Activated effector memory CD4-positive, alpha-beta T cell treated with anti-CD3 and anti-CD28 coated beads, Interleukin-2, amount 50 U/mL, for 16 hours (primary cell): ENCODE measurements around the gene OXTR.

Source experiments
- DNase-seq: peaks from one replicate; pipeline ENCODE4 v3.0.0-alpha.2; 2020

Gene OXTR

DNA sequence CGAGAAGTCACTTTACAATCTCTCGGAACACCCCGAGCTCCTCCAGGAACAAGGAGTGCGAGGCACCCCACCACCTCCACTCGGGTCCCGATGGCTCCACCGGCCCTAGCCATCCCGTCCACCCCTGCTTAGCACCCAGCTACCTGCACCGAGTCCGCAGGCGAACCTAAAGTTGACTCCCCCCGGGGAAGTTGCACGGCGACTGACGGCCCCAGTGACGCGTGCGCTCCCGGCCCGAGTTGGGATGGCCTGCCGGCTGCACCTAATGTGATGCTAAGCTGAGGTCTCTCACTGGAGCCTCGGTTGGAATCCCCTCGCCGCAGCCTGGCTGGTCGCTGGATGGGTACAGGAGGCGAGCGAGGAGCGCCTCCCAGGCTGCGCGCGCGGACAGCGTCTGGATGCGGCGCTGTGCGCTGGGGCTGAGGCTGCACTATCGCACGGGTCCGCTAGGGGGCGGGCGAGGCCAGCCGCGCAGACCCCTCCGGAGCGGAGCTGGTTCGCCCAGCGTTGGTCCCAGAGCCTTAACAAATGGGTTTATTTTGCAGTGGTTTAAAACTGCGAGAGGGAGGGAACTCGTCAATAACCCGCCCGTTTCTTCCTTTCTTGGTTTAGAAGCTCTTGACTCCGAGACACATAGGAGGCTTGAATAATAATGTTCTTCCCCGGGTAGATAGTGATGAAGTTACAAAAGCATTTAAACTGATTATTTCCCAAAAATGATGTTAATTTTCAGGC lies at the start of gene OXTR:
OXTR (minus strand) TSS at position 526 of the 735 bp plus-strand sequence. CDS start 1,426 bp downstream, outside the sequence.
- peak; percentile 84 for DNase-seq

DNA sequence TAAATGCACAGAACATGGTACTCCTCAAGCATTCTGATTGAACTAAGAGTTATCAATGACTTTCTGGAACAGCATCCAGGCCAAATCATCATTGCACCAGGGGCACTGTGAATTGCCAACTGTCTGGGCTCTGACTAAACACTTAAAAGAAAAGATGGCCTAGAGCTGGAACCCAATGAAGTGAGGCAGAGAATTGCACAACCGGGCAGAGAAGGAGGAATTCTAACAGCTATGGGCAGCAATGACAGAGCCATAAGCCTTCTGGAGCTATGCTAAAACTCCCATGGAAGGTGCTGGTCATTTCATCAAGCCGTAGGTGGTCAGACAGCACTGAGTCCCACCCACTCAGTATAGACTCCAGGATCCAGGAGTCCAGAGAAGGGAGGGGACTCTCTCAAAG lies 48.1 kb upstream of the OXTR start:
- DNase-seq = no peak

GRCh38 chr3:8816106-8816505 lies 46.7 kb upstream of the OXTR start:
- DNase-seq = no peak

- DNase-seq = no peak
Measured at GRCh38 chr3:8813411-8813810, 44.0 kb upstream of the OXTR start.

DNA sequence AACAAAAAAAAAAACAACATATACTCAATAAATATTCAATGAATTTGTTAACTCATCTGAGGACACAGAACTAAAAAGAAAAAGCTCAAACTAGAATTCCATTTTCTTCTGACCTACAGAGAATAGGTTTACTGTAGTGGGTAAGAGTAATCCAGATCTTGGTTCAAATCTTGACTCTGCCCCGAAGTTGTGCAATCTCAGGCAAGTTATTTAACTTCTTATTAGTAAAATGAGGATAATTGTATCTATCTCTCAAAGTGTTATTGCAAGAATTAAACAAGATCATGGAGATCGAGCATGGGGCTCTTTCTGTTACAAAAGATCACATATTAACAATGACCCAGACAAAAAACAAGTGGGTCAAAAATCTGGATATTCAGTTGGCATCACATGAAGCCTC lies 41.1 kb upstream of the OXTR start:
- DNase-seq = no peak

DNA sequence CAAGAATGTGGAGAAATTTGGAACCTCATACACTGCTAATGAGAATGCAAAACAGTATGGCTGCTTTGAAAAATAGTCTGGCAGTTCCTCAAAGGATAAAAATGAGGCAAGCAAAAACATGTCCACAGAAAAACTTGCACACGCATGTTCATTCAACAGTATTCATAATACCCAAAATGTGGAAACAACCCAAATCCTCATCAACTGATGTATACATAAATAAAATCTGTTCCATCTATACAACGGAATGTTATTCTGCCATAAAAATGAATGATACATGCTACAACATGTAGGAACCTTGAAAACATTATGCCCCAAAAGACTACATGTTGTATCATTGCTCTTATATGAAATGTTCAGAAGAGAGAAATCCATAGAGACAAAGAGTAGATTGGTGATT lies 36.4 kb upstream of the OXTR start:
- DNase-seq = no peak

DNA sequence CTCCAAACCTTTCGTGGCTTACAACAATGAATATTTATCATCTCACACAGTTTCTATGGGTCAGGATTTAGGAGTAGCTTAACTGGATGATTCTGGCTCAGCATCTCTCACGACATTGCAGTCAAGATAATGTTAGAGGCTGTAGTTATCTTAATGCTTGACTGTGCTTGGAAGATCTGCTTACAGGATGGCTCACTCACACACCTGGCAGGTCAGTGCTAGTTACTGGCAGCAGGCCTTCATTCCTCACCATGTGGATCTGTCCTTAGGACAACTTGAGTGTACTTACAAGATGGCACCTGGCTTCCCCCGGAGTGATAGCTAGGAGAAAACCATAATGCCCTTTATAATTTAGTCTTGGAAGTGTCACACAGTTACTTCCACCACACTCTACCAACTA lies 32.8 kb upstream of the OXTR start:
- no peak for DNase-seq

GRCh38 chr3:8800016-8800415 lies 30.6 kb upstream of the OXTR start:
- no peak for DNase-seq

DNA sequence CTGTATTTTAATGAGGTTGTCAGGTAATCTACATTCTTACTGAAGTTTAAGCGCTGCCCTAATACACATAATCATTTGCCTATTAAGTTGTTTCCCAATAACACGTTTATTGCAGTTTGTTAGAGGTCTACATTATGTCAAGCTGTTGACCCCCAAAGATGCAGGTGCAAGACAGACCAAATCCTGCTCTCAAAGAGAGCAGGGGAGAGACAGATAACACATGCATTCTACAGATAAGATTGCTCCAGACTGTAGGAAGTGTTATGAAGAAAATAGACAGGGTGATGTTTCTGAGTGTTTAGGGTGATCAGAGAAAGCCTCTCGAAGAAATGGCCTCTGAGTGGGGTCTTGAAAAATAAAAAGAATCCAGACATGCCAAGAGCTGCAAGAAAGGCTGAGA lies 24.8 kb upstream of the OXTR start:
- no peak for DNase-seq

- no peak for DNase-seq
Measured at GRCh38 chr3:8793242-8793641, 23.8 kb upstream of the OXTR start.

DNA sequence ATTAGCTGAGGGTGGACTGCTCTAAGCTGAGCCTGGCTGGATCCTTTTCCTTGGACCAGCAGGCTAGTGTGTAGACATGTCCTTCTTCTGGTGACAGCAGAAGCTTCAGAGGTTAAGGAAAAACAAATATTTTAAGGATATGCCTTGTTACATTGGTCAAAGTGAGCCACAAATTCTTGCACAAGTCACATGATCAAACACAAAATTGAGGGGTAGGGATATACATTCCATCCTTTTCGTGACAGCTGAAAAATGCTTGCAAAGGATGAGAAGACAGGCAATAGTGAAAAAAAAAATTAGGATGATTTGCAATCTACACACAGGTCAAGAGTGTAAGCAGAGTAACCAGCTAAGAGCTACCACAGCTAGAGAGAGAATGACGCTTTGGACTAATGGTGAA lies 21.1 kb upstream of the OXTR start:
- no peak for DNase-seq

DNA sequence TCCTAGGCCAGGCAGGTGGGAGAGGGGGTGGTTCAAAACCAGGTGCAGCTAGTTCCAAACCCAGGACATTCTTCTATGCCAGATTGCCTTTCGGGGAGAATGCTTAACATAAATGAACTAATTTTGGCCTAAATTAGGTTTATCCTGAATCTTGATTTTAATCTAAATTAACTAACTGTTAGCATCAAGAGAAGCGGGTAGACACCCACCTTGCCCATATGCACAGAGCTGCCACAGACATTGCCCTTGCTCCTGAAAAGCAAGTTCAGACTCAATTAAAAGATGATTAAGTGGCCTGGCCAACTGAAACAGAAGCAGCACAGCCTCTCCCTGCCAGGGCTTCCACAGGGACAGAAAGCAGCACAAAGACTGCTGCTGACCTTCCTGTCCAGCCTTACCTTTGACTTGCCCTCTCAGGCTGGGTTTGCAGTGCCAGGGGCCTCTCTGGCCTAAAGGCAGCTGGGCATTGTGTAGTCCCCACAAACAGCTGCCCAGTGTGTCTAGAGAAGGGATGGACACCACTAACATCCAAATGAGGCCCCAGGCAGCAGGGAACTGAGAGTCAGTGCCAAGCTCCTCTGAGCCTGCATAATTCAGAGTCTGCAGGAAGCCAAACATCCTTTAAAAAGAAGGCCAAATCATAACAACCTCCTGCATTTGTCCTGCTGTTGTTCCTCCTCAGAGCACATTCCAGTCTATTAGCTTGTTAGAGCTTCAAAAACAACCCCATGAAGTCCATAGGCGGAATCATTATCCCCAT lies 15.4 kb upstream of the OXTR start:
- DNase-seq = no peak

DNA sequence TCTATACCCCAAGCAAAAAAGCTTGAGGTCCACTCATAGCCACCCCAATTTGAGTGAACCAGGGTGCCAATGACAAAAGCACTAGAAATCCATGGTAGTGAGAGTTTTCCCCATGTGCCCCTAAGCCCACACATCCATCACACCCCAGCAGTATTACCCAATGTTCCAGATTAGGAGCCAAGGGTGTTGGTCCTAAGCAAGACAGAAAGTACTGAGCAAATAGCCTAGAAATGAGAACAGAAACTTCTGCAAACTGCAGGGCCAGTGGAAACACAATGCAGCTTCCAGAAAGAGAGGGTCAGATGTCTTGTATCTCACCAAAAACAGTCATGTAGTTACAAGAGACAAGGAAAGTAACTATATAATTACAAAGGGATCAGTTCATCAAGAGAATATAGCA lies 10.9 kb upstream of the OXTR start:
- no peak for DNase-seq

- DNase-seq = no peak
Measured at GRCh38 chr3:8778475-8778874, 9.1 kb upstream of the OXTR start.

GRCh38 chr3:8777978-8778267 lies 8.5 kb upstream of the OXTR start:
- no peak for DNase-seq

GRCh38 chr3:8777201-8777977 lies 8.0 kb upstream of the OXTR start:
- DNase-seq = no peak

DNA sequence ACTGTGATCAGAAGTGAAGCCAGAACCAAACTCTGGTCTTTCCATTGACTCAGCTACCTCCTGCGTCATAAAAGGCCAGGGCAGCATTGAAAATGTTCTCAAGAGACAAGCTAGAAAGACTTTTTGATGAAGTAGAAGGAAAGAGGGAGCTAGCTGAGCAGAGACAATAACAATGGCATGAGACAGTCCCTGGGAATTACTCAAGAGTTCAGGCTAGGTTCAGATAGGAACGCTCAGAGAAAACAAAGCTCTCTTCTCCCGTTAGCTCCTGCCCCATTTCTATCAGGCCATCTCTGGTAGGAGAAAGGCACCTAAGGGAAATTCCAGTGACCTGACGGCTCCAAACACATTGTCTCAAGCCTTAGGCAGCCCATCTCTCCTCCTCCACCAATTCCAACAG lies 7.0 kb upstream of the OXTR start:
- DNase-seq = no peak

DNA sequence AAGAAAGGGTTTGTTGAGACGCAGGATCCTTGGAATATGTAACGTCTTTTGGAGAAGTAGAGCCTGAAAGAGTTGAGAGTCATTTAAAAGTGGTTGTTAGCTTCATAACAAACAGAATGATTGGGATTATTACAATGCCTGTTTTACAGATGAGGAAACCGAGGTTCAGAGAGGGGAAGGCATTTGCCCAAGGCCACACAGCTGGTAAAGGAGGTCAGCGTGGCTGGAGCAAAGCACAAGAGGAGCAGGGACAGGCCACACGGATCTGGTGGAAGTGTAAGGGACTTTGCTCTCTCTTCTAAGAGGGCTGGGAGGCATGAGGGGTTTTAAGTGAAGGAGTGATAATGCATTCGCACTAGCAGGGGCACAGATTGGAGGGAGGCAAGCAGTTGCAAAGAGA lies 6.2 kb upstream of the OXTR start:
- DNase-seq = no peak

- DNase-seq = no peak
Measured at GRCh38 chr3:8775181-8775580, 5.8 kb upstream of the OXTR start.

- DNase-seq = no peak
Measured at GRCh38 chr3:8773941-8774542, 4.6 kb upstream of the OXTR start.

GRCh38 chr3:8768364-8769087 lies 887 bp downstream of the OXTR start:
- DNase-seq = no peak

GRCh38 chr3:8767667-8768363 lies 1.6 kb downstream of the OXTR start:
- no peak for DNase-seq
